Measurements from ENCODE around the gene JCHAIN. TPM values are rescaled to one million over a fixed set of nuclear protein-coding genes. Genes with fewer than 3 reads are reported as not detected.
"Not testable (repeated sequence)": the region's sequence is repeated elsewhere in the genome, so short reads cannot be mapped to it uniquely, and the experiment has no call there.

The JCHAIN gene
- not detected for total RNA-seq (ENCODE audit: insufficient read depth, low replicate concordance)

GRCh38 chr4:70666369-70666768 is at the start of gene JCHAIN:
TSS of gene JCHAIN (minus strand) at chr4:70666508. CDS start at chr4:70666490, 18 bp downstream.
- DNase-seq (ENCODE audit: low spot score): peak; percentile 21

- DNase-seq (ENCODE audit: low spot score): no peak
These were observed 48.8 kb upstream of the JCHAIN start for GRCh38 chr4:70715097-70715496.

GRCh38 chr4:70714079-70714887 is 48.0 kb upstream of the JCHAIN start:
- no peak for DNase-seq (ENCODE audit: low spot score)

- DNase-seq (ENCODE audit: low spot score): no peak
These were observed 47.3 kb upstream of the JCHAIN start for GRCh38 chr4:70713453-70714078.

- no peak for DNase-seq (ENCODE audit: low spot score)
These were observed 46.5 kb upstream of the JCHAIN start for GRCh38 chr4:70712604-70713452.

DNA sequence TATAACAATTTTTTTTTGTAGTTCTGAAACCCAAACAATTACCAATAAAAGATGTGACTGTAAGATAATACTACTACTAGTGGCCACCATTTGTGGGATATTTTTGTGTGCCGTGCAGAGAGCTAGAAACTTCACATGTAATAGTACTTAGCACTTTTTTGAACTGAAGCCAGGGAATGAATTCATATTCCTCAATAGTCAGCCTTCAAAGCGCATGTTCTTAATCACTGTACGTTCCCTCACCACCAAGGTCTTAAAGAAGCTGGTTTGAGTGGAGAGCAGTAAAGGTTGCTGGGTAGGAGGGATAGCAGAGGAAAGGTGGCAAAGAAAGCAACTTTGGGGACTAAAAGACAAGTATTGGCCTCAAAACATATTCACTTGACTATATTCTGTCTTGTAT is 45.8 kb upstream of the JCHAIN start:
- DNase-seq (ENCODE audit: low spot score): no peak

GRCh38 chr4:70711599-70711998 is 45.3 kb upstream of the JCHAIN start:
- DNase-seq (ENCODE audit: low spot score): no peak

- no peak for DNase-seq (ENCODE audit: low spot score)
These were observed 43.4 kb upstream of the JCHAIN start for GRCh38 chr4:70709611-70710205.

GRCh38 chr4:70706516-70706915 is 40.2 kb upstream of the JCHAIN start:
- DNase-seq (ENCODE audit: low spot score): peak; percentile 17

- DNase-seq (ENCODE audit: low spot score): no peak
These were observed 39.7 kb upstream of the JCHAIN start for GRCh38 chr4:70706044-70706461.

GRCh38 chr4:70705183-70706043 is 39.1 kb upstream of the JCHAIN start:
- DNase-seq (ENCODE audit: low spot score): peak; percentile 80

DNA sequence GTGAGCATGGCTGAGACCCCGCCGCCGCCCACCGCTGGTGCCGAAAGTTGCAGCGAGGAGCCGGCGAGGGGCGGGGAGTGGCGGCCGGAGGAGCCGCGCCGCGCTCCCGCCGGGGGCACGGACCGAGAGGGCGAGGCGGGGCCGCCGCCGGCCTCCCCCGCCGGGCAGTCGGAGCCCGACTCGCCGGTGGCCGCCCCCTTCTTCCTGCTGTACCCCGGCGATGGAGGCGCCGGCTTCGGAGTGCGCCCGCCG is 38.5 kb upstream of the JCHAIN start:
- DNase-seq (ENCODE audit: low spot score): no peak

DNA sequence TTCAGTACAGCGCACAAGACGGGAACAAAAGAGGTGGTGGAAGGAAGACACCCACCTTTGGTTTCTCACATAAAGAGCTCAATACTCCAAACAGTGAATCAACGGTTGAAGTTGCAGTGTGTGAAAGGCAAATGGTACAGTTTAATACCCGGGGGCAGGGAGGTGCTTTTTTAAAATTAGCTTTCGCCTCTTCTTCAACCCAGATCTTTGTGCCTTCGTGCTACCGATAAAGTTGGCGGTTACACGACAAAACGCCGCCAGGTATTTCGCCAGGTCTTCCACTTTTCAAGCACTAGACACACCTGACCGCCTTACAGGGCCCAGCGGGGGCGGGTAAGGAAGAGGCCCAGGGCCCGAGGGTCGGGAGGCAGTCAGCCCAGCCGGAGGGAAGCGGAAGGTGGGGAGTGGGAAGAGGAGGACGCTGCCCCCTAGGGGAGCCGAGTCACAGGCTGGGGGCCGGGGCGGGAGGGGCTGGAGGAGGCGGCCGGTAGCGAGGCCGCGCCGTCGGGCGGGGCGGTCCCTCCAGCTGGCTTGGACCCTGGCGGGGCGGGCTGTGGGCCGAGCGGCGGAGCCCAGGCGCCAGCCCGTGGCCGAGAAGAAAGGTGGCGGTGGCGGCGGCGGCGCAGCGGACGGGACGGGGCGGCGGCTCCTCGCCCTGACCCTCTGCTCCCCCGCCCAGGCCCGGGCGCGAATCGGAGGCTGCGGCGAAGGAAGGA is 38.1 kb upstream of the JCHAIN start:
- DNase-seq (ENCODE audit: low spot score): peak; percentile 85

- no peak for DNase-seq (ENCODE audit: low spot score)
These were observed 37.4 kb upstream of the JCHAIN start for GRCh38 chr4:70703619-70704214.

GRCh38 chr4:70702592-70702991 is 36.3 kb upstream of the JCHAIN start:
- DNase-seq (ENCODE audit: low spot score): not testable (repeated sequence)

DNA sequence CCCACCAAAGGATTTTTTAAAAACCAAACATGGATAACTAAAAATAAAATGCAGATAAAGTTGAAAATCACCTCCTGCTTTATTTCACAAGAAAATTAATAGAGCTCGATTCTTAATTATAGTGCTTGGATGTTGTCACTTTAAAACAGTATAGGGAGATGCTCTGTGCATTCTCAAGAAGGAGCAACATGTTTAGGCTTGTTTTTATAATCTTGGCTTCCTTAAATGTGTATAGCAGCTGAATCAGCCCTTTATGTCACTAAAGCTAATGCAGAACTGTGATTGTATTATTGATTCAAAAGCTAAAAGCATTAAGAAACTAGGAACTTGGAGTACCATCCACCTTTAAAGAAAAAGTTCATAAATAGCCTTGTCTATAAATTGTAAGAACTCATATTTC is 35.0 kb upstream of the JCHAIN start:
- no peak for DNase-seq (ENCODE audit: low spot score)

GRCh38 chr4:70700712-70701111 is 34.4 kb upstream of the JCHAIN start:
- DNase-seq (ENCODE audit: low spot score): no peak

DNA sequence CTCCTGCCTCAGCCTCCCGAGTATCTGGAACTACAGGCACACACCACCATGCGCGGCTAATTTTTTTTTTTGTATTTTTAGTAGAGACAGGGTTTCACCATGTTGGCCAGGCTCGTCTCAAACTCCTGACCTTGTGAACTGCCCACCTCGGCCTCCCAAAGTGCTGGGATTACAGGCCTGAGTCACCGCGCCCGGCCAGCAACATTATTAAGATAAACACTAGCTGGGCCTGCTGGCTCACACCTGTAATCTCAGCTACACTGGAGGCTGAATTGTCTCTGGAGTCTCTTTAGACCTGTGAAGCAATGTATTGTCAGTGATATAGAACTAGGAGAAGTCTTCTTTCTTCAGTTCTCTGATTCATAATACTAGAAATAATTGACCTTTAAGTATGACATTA is 32.1 kb upstream of the JCHAIN start:
- not testable (repeated sequence) for DNase-seq (ENCODE audit: low spot score)

DNA sequence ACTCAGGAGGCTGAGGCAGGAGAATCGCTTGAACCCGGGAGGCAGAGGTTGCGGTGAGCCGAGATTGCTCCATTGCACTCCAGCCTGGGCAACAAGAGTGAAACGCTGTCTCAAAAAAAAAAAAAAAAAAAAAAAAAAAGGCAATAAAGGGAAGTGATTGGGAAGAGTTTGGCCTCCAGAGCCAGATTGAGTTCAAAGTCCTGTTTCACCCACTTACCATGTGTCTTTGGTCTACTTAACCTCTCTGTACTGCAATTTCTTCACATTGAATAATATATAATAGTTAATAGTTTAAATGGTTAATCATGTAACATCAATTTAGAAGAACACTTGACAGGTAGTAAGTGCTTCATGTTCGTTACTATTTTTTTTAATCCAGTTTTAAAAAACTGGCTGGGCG is 28.3 kb upstream of the JCHAIN start:
- not testable (repeated sequence) for DNase-seq (ENCODE audit: low spot score)

- no peak for DNase-seq (ENCODE audit: low spot score)
These were observed 25.4 kb upstream of the JCHAIN start for GRCh38 chr4:70691661-70692060.

Data from umbilical cord (tissue), 2 donors.